Parathyroid adenoma (tissue), 2 donors: ENCODE data around the gene SCYL2.
"Not testable (repeated sequence)": the region's sequence is repeated elsewhere in the genome, so short reads cannot be mapped to it uniquely, and the experiment has no call there.

Experiments
- H2AFZ ChIP-seq: fragments of 300-600 bp; sonication (generic); one replicate; pipeline ENCODE4 v1.7.0; 2017; ENCODE audit warnings: antibody characterized with exemption, mild to moderate bottlenecking
- H3K27ac ChIP-seq: fragments of 300-600 bp; sonication (generic); one replicate; pipeline ENCODE4 v1.7.0; 2017
- H3K27me3 ChIP-seq: fragments of 300-600 bp; sonication (generic); one replicate; pipeline ENCODE4 v1.7.0; 2017; ENCODE audit warnings: low read length; ENCODE audit not compliant: control insufficient read depth, insufficient read depth
- H3K36me3 ChIP-seq: fragments of 300-600 bp; sonication (generic); one replicate; pipeline ENCODE4 v1.7.0; 2017; ENCODE audit warnings: low read length; ENCODE audit not compliant: control insufficient read depth, insufficient read depth
- H3K4me1 ChIP-seq: fragments of 300-600 bp; sonication (generic); one replicate; pipeline ENCODE4 v1.7.0; 2017; ENCODE audit warnings: control low read depth
- H3K4me2 ChIP-seq: fragments of 300-600 bp; sonication (generic); one replicate; pipeline ENCODE4 v1.7.0; 2017; ENCODE audit warnings: low read length
- H3K4me3 ChIP-seq: fragments of 300-600 bp; sonication (generic); one replicate; pipeline ENCODE4 v1.7.0; 2017; ENCODE audit warnings: low read depth, low read length
- H3K79me2 ChIP-seq: fragments of 300-600 bp; sonication (generic); one replicate; pipeline ENCODE4 v1.7.0; 2017; ENCODE audit warnings: control low read depth
- H3K9ac ChIP-seq: fragments of 300-600 bp; sonication (generic); one replicate; pipeline ENCODE4 v1.7.0; 2017; ENCODE audit warnings: mild to moderate bottlenecking
- H3K9me3 ChIP-seq: fragments of 300-600 bp; sonication (generic); one replicate; pipeline ENCODE4 v1.7.0; 2017; ENCODE audit warnings: low read length; ENCODE audit not compliant: control insufficient read depth
- TF ChIP-seq, protein P1 (sequence below): fragments of 300-600 bp; sonication (generic); IDR thresholded peaks from one replicate; pipeline ENCODE4 v1.7.0; 2017; ENCODE audit warnings: antibody characterized with exemption, mild to moderate bottlenecking
- donor health status: primary hyperparathyroidism.

The SCYL2 gene, protein sequence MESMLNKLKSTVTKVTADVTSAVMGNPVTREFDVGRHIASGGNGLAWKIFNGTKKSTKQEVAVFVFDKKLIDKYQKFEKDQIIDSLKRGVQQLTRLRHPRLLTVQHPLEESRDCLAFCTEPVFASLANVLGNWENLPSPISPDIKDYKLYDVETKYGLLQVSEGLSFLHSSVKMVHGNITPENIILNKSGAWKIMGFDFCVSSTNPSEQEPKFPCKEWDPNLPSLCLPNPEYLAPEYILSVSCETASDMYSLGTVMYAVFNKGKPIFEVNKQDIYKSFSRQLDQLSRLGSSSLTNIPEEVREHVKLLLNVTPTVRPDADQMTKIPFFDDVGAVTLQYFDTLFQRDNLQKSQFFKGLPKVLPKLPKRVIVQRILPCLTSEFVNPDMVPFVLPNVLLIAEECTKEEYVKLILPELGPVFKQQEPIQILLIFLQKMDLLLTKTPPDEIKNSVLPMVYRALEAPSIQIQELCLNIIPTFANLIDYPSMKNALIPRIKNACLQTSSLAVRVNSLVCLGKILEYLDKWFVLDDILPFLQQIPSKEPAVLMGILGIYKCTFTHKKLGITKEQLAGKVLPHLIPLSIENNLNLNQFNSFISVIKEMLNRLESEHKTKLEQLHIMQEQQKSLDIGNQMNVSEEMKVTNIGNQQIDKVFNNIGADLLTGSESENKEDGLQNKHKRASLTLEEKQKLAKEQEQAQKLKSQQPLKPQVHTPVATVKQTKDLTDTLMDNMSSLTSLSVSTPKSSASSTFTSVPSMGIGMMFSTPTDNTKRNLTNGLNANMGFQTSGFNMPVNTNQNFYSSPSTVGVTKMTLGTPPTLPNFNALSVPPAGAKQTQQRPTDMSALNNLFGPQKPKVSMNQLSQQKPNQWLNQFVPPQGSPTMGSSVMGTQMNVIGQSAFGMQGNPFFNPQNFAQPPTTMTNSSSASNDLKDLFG

DNA sequence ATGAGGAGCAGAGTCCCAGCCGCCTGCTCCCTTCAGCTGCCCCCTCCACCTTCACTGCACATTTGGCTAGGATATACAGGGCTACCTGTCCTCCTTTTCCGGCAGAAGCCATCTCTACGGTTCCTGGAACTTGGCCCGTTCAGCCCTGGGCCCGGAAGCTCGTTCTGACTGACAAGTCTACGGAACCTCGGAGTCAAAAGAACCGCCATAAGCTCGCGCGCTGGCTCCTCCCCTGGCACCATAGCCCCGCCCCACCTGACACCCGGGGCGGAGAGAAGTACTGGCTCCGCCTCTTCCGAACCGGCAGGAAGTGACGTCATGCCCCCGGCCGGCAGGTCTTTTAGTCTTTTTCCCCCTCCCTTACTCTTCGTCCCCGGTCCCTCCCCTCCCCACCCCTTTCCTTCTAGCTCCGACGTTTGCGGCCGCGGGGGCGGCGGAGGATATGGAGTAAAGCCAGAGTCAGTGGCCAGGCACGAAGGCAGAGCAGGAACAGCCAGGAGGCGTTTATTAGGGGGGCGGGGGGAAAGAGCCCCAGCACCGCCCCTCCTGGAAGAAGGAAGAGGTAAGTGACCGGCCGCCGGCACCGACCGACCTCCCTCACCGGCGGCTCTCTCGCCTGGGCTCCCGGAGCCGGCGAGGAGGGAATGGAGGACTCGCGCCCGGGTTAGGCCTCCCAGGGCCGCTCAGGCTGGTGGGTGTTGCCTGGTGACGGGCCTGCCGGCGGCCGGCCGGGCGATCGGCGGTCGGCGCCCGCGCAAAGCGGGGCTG lies at the start of gene SCYL2, which contains the start of gene DEPDC4:
SCYL2 (plus strand) TSS at position 343 of the 768 bp plus-strand sequence. CDS start 15,794 bp downstream, outside the sequence.
DEPDC4 (minus strand) TSS at position 245 of the 768 bp plus-strand sequence; CDS start at position 242, 3 bp downstream.
- H3K27ac ChIP-seq, result peak within 1 kb of the TSS; percentile 86
- H3K4me2 ChIP-seq, result peak within 1 kb of the TSS; percentile 87
- TF ChIP-seq, protein P1, sequence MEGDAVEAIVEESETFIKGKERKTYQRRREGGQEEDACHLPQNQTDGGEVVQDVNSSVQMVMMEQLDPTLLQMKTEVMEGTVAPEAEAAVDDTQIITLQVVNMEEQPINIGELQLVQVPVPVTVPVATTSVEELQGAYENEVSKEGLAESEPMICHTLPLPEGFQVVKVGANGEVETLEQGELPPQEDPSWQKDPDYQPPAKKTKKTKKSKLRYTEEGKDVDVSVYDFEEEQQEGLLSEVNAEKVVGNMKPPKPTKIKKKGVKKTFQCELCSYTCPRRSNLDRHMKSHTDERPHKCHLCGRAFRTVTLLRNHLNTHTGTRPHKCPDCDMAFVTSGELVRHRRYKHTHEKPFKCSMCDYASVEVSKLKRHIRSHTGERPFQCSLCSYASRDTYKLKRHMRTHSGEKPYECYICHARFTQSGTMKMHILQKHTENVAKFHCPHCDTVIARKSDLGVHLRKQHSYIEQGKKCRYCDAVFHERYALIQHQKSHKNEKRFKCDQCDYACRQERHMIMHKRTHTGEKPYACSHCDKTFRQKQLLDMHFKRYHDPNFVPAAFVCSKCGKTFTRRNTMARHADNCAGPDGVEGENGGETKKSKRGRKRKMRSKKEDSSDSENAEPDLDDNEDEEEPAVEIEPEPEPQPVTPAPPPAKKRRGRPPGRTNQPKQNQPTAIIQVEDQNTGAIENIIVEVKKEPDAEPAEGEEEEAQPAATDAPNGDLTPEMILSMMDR, result no peak
- no peaks in the 10 kb centered on the region for H3K36me3 ChIP-seq
- H3K4me1 ChIP-seq, result peaks cover 9% of the 10 kb centered on the region
- no peaks in the 10 kb centered on the region for H3K27me3 ChIP-seq
- peaks cover 14% of the 10 kb centered on the region for H3K79me2 ChIP-seq
- H3K9ac ChIP-seq, result peak within 1 kb of the TSS; percentile 68
- H3K4me3 ChIP-seq, result peak within 1 kb of the TSS; percentile 89
- H3K9me3 ChIP-seq, result no peaks in the 10 kb centered on the region
- H2AFZ ChIP-seq, result peak within 1 kb of the TSS; percentile 91

DNA sequence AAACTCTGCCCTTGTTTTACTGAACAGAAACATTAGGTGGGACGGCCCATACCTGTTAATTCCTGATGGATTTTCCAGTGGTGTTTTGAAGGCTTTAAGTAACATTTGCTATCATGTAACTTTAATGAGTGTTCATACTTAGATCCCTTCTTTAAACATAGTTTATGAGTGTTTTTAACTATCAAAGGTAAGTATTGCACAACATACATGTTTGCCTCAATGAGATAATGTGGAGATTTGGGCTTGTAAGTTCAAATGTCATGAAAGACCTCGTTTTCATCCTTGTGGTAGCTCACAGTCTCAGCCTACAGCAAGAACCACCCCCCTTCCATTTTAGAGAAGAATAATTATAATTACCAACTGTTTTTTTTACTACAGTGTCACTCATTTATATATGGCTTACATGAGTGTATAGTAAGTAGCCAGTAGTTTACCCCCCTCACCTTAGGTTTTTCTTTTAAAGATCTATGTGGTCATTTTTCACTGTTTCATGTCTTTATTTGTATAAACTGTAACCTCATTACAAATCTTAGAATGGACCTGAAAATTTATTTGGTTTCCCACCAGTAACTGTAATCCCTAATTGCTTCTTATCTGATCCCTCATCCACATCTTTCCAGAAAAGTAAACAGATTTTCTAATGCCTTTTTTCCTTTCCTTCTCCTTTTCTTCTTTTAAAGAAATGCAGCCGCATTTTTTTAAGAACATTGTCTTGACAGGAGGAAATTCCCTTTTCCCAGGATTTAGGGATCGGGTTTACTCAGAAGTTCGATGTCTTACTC lies 47.5 kb upstream of the SCYL2 start:
- no peak overlapping the region for H3K4me3 ChIP-seq
- no peaks in the 10 kb centered on the region for H3K27me3 ChIP-seq
- no peak overlapping the region for H2AFZ ChIP-seq
- H3K4me1 ChIP-seq, result no peaks in the 10 kb centered on the region
- no peaks in the 10 kb centered on the region for H3K36me3 ChIP-seq
- no peak overlapping the region for H3K27ac ChIP-seq
- no peaks in the 10 kb centered on the region for H3K79me2 ChIP-seq
- no peaks in the 10 kb centered on the region for H3K9me3 ChIP-seq
- H3K9ac ChIP-seq, result no peak overlapping the region
- TF ChIP-seq, protein P1, result no peak
- no peak overlapping the region for H3K4me2 ChIP-seq

DNA sequence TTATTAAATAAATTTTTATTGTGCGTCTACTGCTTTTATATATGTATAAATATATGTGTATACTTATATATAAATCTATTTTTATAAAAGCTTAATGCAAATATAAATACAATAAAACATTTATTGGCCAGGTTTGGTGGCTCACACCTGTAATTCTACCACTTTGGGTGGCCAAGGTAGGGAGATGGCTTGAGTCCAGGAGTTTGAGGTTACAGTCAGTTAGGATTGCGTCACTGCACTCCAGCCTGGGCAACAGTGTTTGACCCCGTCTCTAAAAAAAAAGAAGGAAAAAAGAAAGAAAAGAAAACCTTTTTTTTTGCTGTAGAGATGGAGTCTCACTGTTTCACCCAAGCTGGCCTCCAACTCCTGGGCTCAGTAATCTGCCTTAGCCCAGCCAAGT lies 45.5 kb upstream of the SCYL2 start:
- no peak overlapping the region for H3K4me2 ChIP-seq
- H3K4me1 ChIP-seq, result no peaks in the 10 kb centered on the region
- no peak overlapping the region for H3K4me3 ChIP-seq
- H2AFZ ChIP-seq, result no peak overlapping the region
- no peaks in the 10 kb centered on the region for H3K9me3 ChIP-seq
- no peaks in the 10 kb centered on the region for H3K27me3 ChIP-seq
- no peak overlapping the region for H3K27ac ChIP-seq
- H3K9ac ChIP-seq, result no peak overlapping the region
- H3K79me2 ChIP-seq, result no peaks in the 10 kb centered on the region
- H3K36me3 ChIP-seq, result no peaks in the 10 kb centered on the region
- TF ChIP-seq, protein P1, result no peak

DNA sequence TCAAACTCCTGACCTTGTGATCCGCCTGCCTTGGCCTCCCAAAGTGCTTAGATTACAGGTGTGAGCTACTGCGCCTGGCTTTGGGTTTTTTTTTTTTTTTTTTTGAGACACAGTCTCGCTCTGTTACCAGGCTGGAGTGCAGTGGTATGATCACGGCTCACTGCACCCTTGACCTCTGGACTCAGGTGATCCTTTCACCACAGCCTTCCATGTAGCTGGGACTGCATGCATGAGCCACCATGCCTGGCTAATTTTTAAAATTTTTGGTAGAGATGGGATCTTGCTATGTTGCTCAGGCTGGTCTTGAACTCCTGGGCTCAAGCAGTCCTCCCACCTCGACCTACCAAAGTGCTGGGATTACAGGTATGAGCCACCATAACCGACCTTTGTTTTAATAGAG lies 44.8 kb upstream of the SCYL2 start:
- not testable (repeated sequence) for H3K4me1 ChIP-seq, H3K4me2 ChIP-seq, H3K4me3 ChIP-seq, H2AFZ ChIP-seq, H3K79me2 ChIP-seq, H3K9ac ChIP-seq, H3K9me3 ChIP-seq, H3K36me3 ChIP-seq, H3K27ac ChIP-seq, H3K27me3 ChIP-seq
